Effector memory CD4-positive, alpha-beta T cell (primary cell): ENCODE results near the gene REM1.
"Not testable (repeated sequence)": the region's sequence is repeated elsewhere in the genome, so short reads cannot be mapped to it uniquely, and the experiment has no call there.

Source experiments
- DNase-seq, 3 donors: peaks; one replicate each; pipeline ENCODE4 v3.0.0-alpha.2; 2020
- H3K27ac ChIP-seq: 2 replicates; pipeline ENCODE4 v1.7.0; 2013; ENCODE audit warnings: mild to moderate bottlenecking, low read length, moderate library complexity; ENCODE audit not compliant: insufficient read depth, poor library complexity, severe bottlenecking
- H3K27me3 ChIP-seq: replicated peaks from 2 replicates; pipeline ENCODE4 v1.7.0; 2013; ENCODE audit warnings: mild to moderate bottlenecking, low read length; ENCODE audit not compliant: insufficient read depth, control insufficient read depth, poor library complexity, severe bottlenecking
- H3K36me3 ChIP-seq: 2 replicates; pipeline ENCODE4 v1.7.0; 2013; ENCODE audit warnings: mild to moderate bottlenecking, low read length, moderate library complexity; ENCODE audit not compliant: control insufficient read depth, insufficient read depth
- H3K4me1 ChIP-seq: 2 replicates; pipeline ENCODE4 v1.7.0; 2013; ENCODE audit warnings: low read length, mild to moderate bottlenecking; ENCODE audit not compliant: control insufficient read depth, insufficient read depth, poor library complexity, severe bottlenecking
- H3K4me3 ChIP-seq: 2 replicates; pipeline ENCODE4 v1.7.0; 2013; ENCODE audit warnings: low read length, low read depth, mild to moderate bottlenecking; ENCODE audit not compliant: insufficient read depth, poor library complexity, severe bottlenecking
- H3K9me3 ChIP-seq: 2 replicates; pipeline ENCODE4 v1.7.0; 2013; ENCODE audit warnings: mild to moderate bottlenecking, low read length, moderate library complexity; ENCODE audit not compliant: control insufficient read depth

REM1 gene

GRCh38 chr20:31521267-31521666 lies 46.2 kb downstream of the REM1 start:
- H3K4me3 ChIP-seq, H3K36me3 ChIP-seq, DNase-seq, H3K9me3 ChIP-seq, H3K27me3 ChIP-seq, H3K27ac ChIP-seq: not testable (repeated sequence)
- peaks cover 16% of the 10 kb centered on the region for H3K4me1 ChIP-seq

GRCh38 chr20:31522731-31523130 lies 47.6 kb downstream of the REM1 start:
- H3K27ac ChIP-seq = no peak overlapping the region
- H3K36me3 ChIP-seq = peaks cover 23% of the 10 kb centered on the region
- no peak overlapping the region for H3K4me3 ChIP-seq

GRCh38 chr20:31523361-31524283 lies 48.5 kb downstream of the REM1 start:
- H3K4me3 ChIP-seq = no peak overlapping the region
- no peaks in the 10 kb centered on the region for H3K27me3 ChIP-seq
- peaks cover 2% of the 10 kb centered on the region for H3K4me1 ChIP-seq
- no peaks in the 10 kb centered on the region for H3K9me3 ChIP-seq
- no peak for DNase-seq
- H3K27ac ChIP-seq = no peak overlapping the region
- H3K36me3 ChIP-seq = peaks cover 27% of the 10 kb centered on the region

More at GRCh38 chr20:31522731-31523130, 47.6 kb downstream of the REM1 start:
- no peak for DNase-seq
- no peaks in the 10 kb centered on the region for H3K9me3 ChIP-seq
- peaks cover 2% of the 10 kb centered on the region for H3K4me1 ChIP-seq
- H3K27me3 ChIP-seq = no peaks in the 10 kb centered on the region

GRCh38 chr20:31527266-31527665 lies 52.2 kb downstream of the REM1 start:
- Histone ChIP-seq H3K9me3 (no peaks in the 10 kb centered on the region), H3K4me3 (no peak overlapping the region), H3K36me3 (peaks cover 42% of the 10 kb centered on the region), H3K27ac (no peak overlapping the region), H3K27me3 (no peaks in the 10 kb centered on the region), H3K4me1 (no peaks in the 10 kb centered on the region)
- no peak for DNase-seq
